GM12801 (cell line): ENCODE data around the gene STK4.

Source experiments
- TF ChIP-seq, protein P1 (sequence below): IDR thresholded peaks from one replicate; pipeline ENCODE4 v1.5.1; 2011; ENCODE audit warnings: control low read depth; ENCODE audit not compliant: insufficient read length; ENCODE audit errors: extremely low read depth

STK4 gene

DNA sequence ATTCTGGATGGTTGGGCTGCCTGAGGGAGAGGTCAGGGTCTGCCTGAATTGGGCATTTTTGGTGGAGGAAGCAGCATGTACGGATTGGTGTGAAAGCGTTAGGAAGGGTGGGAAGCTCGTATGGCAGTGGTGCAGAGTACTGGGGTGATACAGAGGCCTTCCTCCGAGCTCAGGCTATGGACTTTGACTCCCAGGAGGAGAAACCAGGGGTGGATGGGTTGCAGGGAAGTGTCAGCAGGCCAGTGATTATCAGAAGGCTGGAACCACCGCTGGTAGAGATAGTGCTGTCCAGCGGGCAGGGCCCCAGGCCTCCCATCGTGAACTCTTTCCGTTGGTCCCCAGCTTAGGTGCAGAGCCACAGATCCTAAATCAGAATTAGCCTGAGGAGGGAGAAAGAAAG is 143.3 kb downstream of the STK4 start:
- TF ChIP-seq, protein P1, sequence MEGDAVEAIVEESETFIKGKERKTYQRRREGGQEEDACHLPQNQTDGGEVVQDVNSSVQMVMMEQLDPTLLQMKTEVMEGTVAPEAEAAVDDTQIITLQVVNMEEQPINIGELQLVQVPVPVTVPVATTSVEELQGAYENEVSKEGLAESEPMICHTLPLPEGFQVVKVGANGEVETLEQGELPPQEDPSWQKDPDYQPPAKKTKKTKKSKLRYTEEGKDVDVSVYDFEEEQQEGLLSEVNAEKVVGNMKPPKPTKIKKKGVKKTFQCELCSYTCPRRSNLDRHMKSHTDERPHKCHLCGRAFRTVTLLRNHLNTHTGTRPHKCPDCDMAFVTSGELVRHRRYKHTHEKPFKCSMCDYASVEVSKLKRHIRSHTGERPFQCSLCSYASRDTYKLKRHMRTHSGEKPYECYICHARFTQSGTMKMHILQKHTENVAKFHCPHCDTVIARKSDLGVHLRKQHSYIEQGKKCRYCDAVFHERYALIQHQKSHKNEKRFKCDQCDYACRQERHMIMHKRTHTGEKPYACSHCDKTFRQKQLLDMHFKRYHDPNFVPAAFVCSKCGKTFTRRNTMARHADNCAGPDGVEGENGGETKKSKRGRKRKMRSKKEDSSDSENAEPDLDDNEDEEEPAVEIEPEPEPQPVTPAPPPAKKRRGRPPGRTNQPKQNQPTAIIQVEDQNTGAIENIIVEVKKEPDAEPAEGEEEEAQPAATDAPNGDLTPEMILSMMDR, result no peak

DNA sequence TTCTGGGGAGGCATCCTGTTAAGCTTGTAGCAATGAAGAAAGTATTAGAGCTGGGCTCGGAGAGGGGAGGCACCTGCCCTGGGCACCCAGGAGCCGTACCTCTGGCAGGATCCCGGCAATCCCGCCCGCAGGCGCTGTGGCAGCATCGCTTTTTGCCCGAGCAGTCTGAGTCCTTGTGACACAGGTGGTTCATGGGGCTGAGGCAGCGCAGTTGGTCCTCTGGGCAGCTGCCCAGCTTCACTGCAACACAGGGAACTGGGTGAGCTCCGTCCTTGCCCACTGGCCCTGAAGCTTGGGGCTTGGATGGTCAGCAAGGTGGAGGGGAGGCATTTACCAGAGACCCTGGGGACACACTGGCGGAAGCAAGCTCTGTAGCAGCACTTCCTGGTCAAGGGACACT is 144.0 kb downstream of the STK4 start:
- TF ChIP-seq, protein P1, result no peak

GRCh38 chr20:45111285-45111684 is 145.0 kb downstream of the STK4 start:
- TF ChIP-seq, protein P1, result no peak

DNA sequence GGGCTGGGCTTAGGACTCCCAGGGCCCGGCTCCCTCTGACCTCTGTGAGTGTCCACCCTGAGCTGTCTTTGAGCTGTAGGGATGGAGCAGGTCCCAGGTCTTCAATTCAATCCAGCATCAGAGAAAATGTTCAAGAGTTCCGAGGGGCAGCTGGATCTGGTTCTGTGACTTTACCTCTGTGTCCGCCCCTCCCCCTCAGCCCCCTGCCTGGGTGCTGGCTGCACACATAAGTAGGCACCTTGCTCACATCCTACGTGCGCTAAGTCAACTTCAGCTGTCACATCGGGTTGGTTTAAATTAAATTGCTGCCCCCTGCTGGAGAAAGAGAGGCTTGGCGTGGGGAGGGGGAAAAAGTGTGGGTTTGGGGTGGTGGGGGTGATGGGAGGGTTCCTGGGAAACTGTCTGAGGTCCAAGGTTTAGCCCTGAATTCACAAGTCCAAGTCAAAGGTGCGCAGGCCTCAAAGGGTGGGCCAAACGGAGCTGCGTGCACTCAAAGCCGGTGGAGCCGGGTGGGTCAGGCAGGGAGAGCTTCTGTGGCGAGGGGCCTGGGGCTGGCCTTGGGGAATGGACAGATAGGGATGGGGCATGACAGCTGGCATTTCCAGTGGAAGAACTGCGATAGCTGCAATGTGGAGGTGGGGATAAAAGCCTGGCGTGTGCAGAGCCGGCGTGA is 145.6 kb downstream of the STK4 start:
- TF ChIP-seq, protein P1, result no peak

DNA sequence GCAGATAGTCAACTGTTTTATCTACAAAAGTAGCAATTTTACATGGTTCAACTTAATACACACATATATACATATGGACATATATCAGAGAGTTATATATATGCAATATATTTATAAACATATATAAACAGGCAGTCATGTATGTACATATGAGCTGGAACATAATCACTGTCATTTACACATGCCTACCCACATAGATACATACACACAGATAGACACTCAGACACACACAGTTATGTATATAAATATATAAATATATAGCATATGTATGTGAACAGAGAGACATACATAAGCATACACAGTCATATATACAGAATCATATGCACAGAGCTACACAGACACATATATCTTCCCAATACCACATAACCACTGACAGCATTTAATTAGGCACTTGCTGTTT is 146.4 kb downstream of the STK4 start:
- TF ChIP-seq, protein P1, result no peak

DNA sequence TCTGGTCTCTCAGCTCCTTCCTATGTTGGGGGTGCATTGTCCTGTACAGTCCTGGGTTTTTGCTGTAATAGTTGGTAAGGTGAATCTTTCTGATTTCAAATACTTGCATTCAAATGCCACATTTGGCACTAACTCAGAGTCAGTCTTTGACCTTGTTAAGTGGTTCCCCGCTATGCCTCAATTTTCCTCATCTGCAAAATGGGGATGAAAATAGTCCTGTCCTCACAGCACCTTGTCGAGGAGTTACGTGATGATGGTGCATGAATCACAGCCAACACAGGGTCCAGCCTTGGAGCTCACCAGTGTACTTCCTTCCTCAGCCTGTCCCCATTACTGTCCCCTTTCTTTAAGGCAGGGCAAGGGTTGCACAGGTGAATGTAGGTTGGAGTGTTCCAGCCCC is 147.6 kb downstream of the STK4 start:
- TF ChIP-seq, protein P1, result no peak

GRCh38 chr20:45114465-45115385 is 148.4 kb downstream of the STK4 start, which contains the start of gene WFDC5:
TSS of gene WFDC5 (minus strand) at chr20:45115174. CDS start at chr20:45115083, 91 bp downstream.
- TF ChIP-seq, protein P1, result no peak
